ENCODE results near the gene FYN. TPM values are rescaled to one million over a fixed set of nuclear protein-coding genes. Genes with fewer than 3 reads are reported as not detected.

The FYN gene
- total RNA-seq, 1 experiment from 2014 or later = 7.2 TPM

DNA sequence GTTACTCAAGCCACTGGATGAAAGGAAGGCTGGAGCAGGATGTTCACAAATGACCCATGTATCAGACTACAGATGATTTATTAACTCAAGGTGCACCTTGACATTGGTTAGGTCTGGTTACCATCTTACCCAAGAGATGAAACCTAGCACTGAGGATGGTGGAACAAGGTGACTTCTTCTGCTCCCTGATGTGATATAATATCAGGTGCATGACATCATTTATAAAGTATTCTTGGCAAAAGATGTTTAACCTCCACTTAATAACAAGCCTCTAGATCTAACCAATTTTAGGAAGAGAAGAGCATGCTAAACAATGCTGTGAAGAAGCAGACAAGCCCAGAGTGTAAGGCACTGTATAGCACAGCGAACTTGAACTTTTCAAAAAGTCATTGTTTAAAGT, 100.9 kb downstream of the FYN start:
- TF ChIP-seq CTCF (IDR thresholded peaks at IDR 0.05; ENCODE audit: insufficient read depth in 1 of 2, low read depth in 1 of 2, low read length in 1 of 2, severe bottlenecking in 1 of 2, unreplicated experiment in 1 of 2) = no peak
- ChIA-PET POLR2A (no interaction called here), CTCF (no interaction called here)
- intact Hi-C loops (cut with micrococcal nuclease; ENCODE audit: unreplicated experiment) = no loop called here
- Histone ChIP-seq H3K4me1 (peaks cover 5% of the 10 kb centered on the region; the same call in 1 of the 2 replicates), H3K9me3 (no peaks in the 10 kb centered on the region), H3K27me3 (replicated peaks; ENCODE audit: control insufficient read depth, insufficient read depth, low read length) (no peaks in the 10 kb centered on the region), H3K4me3 (ENCODE audit: low read depth, low read length) (no peak overlapping the region), H3K36me3 (ENCODE audit: control insufficient read depth, insufficient read depth, low read length) (no peaks in the 10 kb centered on the region)
- DNase-seq = no peak
- no TSS peak for BruUV-seq (replicated peaks)
- Mint-ChIP-seq H3K27ac (ENCODE audit: unreplicated experiment) (no peak overlapping the region), H3K36me3 (ENCODE audit: insufficient read depth, unreplicated experiment) (no peaks in the 10 kb centered on the region), H3K4me1 (ENCODE audit: low read depth, unreplicated experiment) (no peaks in the 10 kb centered on the region), H3K9me3 (ENCODE audit: unreplicated experiment) (no peaks in the 10 kb centered on the region), H3K4me3 (ENCODE audit: unreplicated experiment) (no peak overlapping the region), H3K27me3 (ENCODE audit: insufficient read depth, unreplicated experiment) (peaks cover 11% of the 10 kb centered on the region)

GRCh38 chr6:111771629-111772028, 101.6 kb downstream of the FYN start:
- intact Hi-C loops (cut with micrococcal nuclease; ENCODE audit: unreplicated experiment) = no loop called here
- Mint-ChIP-seq H3K27me3 (ENCODE audit: insufficient read depth, unreplicated experiment) (peaks cover 11% of the 10 kb centered on the region), H3K4me3 (ENCODE audit: unreplicated experiment) (no peak overlapping the region), H3K36me3 (ENCODE audit: insufficient read depth, unreplicated experiment) (no peaks in the 10 kb centered on the region), H3K9me3 (ENCODE audit: unreplicated experiment) (no peaks in the 10 kb centered on the region), H3K27ac (ENCODE audit: unreplicated experiment) (no peak overlapping the region), H3K4me1 (ENCODE audit: low read depth, unreplicated experiment) (no peaks in the 10 kb centered on the region)
- TF ChIP-seq CTCF (IDR thresholded peaks at IDR 0.05; ENCODE audit: insufficient read depth in 1 of 2, low read depth in 1 of 2, low read length in 1 of 2, severe bottlenecking in 1 of 2, unreplicated experiment in 1 of 2) = no peak
- no peak for DNase-seq
- H3K4me3 ChIP-seq (ENCODE audit: low read depth, low read length) = no peak overlapping the region
- BruUV-seq (replicated peaks) = no TSS peak
- H3K27me3 ChIP-seq (replicated peaks; ENCODE audit: control insufficient read depth, insufficient read depth, low read length) = no peaks in the 10 kb centered on the region
- H3K4me1 ChIP-seq = peaks cover under 1% of the 10 kb centered on the region; the same call in 1 of the 2 replicates
- CTCF ChIA-PET = no interaction called here
- POLR2A ChIA-PET = no interaction called here
- H3K36me3 ChIP-seq (ENCODE audit: control insufficient read depth, insufficient read depth, low read length) = no peaks in the 10 kb centered on the region
- no peaks in the 10 kb centered on the region for H3K9me3 ChIP-seq

GRCh38 chr6:111771094-111771432, 102.2 kb downstream of the FYN start:
- intact Hi-C loops (cut with micrococcal nuclease; ENCODE audit: unreplicated experiment) = no loop called here
- no peaks in the 10 kb centered on the region for H3K9me3 Mint-ChIP-seq (ENCODE audit: unreplicated experiment)
- H3K4me1 Mint-ChIP-seq (ENCODE audit: low read depth, unreplicated experiment) = no peaks in the 10 kb centered on the region
- POLR2A ChIA-PET = no interaction called here
- no peaks in the 10 kb centered on the region for H3K27me3 ChIP-seq (replicated peaks; ENCODE audit: control insufficient read depth, insufficient read depth, low read length)
- H3K27ac Mint-ChIP-seq (ENCODE audit: unreplicated experiment) = no peak overlapping the region
- CTCF ChIA-PET = no interaction called here
- BruUV-seq (replicated peaks) = no TSS peak
- no peaks in the 10 kb centered on the region for H3K9me3 ChIP-seq
- no peaks in the 10 kb centered on the region for H3K36me3 ChIP-seq (ENCODE audit: control insufficient read depth, insufficient read depth, low read length)
- peaks cover 11% of the 10 kb centered on the region for H3K27me3 Mint-ChIP-seq (ENCODE audit: insufficient read depth, unreplicated experiment)
- H3K4me3 ChIP-seq (ENCODE audit: low read depth, low read length) = no peak overlapping the region
- H3K4me3 Mint-ChIP-seq (ENCODE audit: unreplicated experiment) = no peak overlapping the region
- H3K4me1 ChIP-seq = no peaks in the 10 kb centered on the region
- no peaks in the 10 kb centered on the region for H3K36me3 Mint-ChIP-seq (ENCODE audit: insufficient read depth, unreplicated experiment)
- no peak for DNase-seq
- no peak for TF ChIP-seq CTCF (IDR thresholded peaks at IDR 0.05; ENCODE audit: insufficient read depth in 1 of 2, low read depth in 1 of 2, low read length in 1 of 2, severe bottlenecking in 1 of 2, unreplicated experiment in 1 of 2)
